GM06990 (cell line): Measurements from ENCODE around the gene G6PC1.
"Not testable (repeated sequence)": the region's sequence is repeated elsewhere in the genome, so short reads cannot be mapped to it uniquely, and the experiment has no call there.

Experiments used
- DNase-seq: peaks from one replicate; pipeline ENCODE4 v3.0.0-alpha.2; 2011; ENCODE audit not compliant: insufficient read length; ENCODE audit errors: extremely low read depth
- H3K27me3 ChIP-seq: replicated peaks from 2 replicates; pipeline ENCODE4 v1.6.0; 2011; ENCODE audit warnings: low read length; ENCODE audit not compliant: control insufficient read depth, insufficient read depth
- H3K36me3 ChIP-seq: 2 replicates; pipeline ENCODE4 v1.5.1; 2011; ENCODE audit warnings: low read length; ENCODE audit not compliant: control insufficient read depth, insufficient read depth
- H3K4me3 ChIP-seq: replicated peaks from 2 replicates; pipeline ENCODE4 v1.5.1; 2011; ENCODE audit warnings: low read depth, mild to moderate bottlenecking, control low read depth, low read length
- CTCF ChIP-seq: IDR thresholded peaks from 2 replicates; pipeline ENCODE4 v1.5.1; 2011; ENCODE audit warnings: low read length, control low read depth, mild to moderate bottlenecking, inconsistent platforms; ENCODE audit not compliant: insufficient read depth, poor library complexity, severe bottlenecking

The G6PC1 gene

DNA sequence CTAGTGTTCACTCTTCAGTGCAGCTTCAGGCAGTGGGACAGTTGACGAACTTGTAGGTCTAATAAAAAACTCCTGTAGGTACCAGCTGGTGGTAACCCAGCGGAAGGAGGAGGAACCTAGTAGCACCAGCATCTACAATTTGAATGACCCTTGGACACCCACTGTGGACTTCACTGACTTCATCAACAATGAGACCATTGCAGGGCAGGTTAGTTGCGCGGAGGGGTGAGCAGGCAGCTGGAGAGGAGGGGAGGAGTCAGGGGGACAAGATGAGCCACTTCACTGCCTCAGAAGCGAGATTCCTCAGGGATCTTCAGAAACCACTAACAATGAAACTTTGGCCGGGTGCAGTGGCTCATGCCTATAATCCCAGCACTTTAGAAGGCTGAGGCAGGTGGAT is 27.3 kb upstream of the G6PC1 start:
- DNase-seq = no peak
- Histone ChIP-seq H3K36me3 (no peaks in the 10 kb centered on the region), H3K4me3 (no peak overlapping the region), H3K27me3 (no peaks in the 10 kb centered on the region)
- TF ChIP-seq CTCF = no peak

GRCh38 chr17:42873932-42874695 is 26.5 kb upstream of the G6PC1 start:
- H3K4me3 ChIP-seq, H3K27me3 ChIP-seq, DNase-seq, H3K36me3 ChIP-seq: not testable (repeated sequence)

DNA sequence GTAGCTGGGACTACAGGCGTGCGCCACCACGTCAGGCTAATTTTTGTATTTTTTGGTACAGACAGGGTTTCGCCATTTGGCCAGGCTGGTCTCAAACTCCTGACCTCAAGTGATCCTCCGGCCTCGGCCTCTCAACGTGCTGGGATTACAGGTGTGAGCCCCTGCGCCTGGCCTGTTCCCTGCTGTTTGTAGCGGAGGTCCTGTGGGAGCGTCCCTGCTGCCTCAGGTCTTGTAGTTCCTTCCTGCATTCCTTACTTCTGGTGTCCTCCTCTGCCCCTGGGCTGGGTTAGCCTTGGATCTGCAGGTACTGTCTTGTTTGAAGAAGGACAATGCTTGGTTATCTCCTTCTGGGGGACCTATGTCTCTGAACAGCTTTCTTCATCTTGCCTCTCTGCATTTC is 23.6 kb upstream of the G6PC1 start:
- Histone ChIP-seq H3K4me3 (no peak overlapping the region), H3K27me3 (peaks cover 2% of the 10 kb centered on the region), H3K36me3 (no peaks in the 10 kb centered on the region)
- TF ChIP-seq CTCF = no peak
- no peak for DNase-seq

GRCh38 chr17:42878123-42878880 is 22.3 kb upstream of the G6PC1 start:
- H3K27me3 ChIP-seq = peaks cover 2% of the 10 kb centered on the region
- no peak overlapping the region for H3K4me3 ChIP-seq
- no peaks in the 10 kb centered on the region for H3K36me3 ChIP-seq
- TF ChIP-seq CTCF = no peak
- no peak for DNase-seq

DNA sequence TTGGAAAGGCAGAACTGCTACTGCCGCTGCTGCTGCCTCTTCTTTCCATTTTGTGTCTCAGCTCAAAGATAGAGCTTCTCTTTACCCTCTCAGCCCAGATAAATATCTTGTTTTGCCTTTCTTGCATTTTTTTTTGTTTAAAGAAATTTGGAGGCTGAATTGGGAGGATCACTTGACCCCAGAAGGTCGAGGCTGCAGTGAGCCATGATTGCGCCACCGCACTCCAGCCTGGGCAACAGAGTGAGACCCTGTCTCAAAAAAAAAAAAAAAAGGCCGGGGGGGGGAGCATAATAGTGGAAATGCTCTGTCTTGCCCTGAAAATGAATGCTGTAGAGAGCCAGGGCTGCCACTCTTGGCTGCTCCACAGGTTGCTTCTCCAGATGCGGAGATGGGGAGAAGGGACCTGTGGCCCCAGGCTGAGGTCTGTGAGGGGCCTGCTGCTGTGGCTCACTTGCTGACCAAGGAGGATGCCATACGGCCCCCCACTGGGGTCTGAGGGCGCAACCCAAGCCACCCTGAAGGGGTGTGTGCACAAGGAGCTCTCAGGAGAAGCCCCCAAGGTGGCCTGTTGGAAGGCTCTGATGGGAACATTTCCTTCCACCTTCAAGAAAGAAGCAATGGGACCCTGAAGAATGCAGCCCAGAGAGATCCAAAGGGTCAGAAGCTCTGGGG is 21.5 kb upstream of the G6PC1 start:
- no peak for DNase-seq
- Histone ChIP-seq H3K27me3 (peaks cover 2% of the 10 kb centered on the region), H3K4me3 (no peak overlapping the region), H3K36me3 (no peaks in the 10 kb centered on the region)
- no peak for TF ChIP-seq CTCF

- Histone ChIP-seq H3K27me3 (peaks cover 2% of the 10 kb centered on the region), H3K36me3 (no peaks in the 10 kb centered on the region), H3K4me3 (no peak overlapping the region)
- TF ChIP-seq CTCF = no peak
- no peak for DNase-seq
Observed at GRCh38 chr17:42879596-42879985, 21.0 kb upstream of the G6PC1 start.
